A549 (cell line): ENCODE measurements around the gene C19orf73. TPM values are rescaled to one million over a fixed set of nuclear protein-coding genes. Genes with fewer than 3 reads are reported as not detected.

ENCODE experiments used
- ATAC-seq, 2 experiments: fragments of 200-7000 bp in 1 of 2; fragments of >200 bp in 1 of 2; cut with Nextera tagmentation in 1 of 2; cut with Tn5 transposase in 1 of 2; 3 replicates each; pipeline versions ENCODE4 v1.8.0 to v1.9.1; 2018 to 2020; ENCODE audit warnings: mild to moderate bottlenecking in 1 of 2, moderate library complexity in 1 of 2
- CTCF ChIA-PET: fragments of 300-600 bp; sonication (Branson Sonifier 250); formaldehyde crosslinking; extraction: SDS; loops from one replicate; lab custom pipeline; 2021; ENCODE audit warnings: antibody characterized with exemption, inconsistent platforms; lab: Yijun Ruan, JAX
- POLR2A ChIA-PET: fragments of 350-600 bp; formaldehyde crosslinking; extraction: SDS; loops from one replicate; lab custom pipeline; 2021; ENCODE audit warnings: antibody characterized with exemption, inconsistent platforms; lab: Yijun Ruan, JAX
- DNase-seq, 2 experiments: peaks; one replicate each; pipeline versions ENCODE4 v3.0.0 to v3.0.0-alpha.2; 2011 to 2016; ENCODE audit warnings: low read depth in 1 of 2, low spot score in 1 of 2
- FAIRE-seq: peaks from 2 replicates; lab custom pipeline; 2011; peaks lifted over from hg19 to GRCh38; lab: Jason Lieb, UNC
- H3K27ac ChIP-seq, 2 experiments: fragments of >200 bp; sonication (Bioruptor Twin); formaldehyde crosslinking; 3 replicates each; pipeline ENCODE4 v1.5.1; 2016 to 2017
- H3K4me1 ChIP-seq: fragments of >200 bp; sonication (Bioruptor Twin); formaldehyde crosslinking; 3 replicates; pipeline ENCODE4 v1.6.1; 2016
- H3K4me2 ChIP-seq: fragments of >200 bp; sonication (Bioruptor Twin); formaldehyde crosslinking; 3 replicates; pipeline ENCODE4 v1.6.1; 2016
- H3K4me3 ChIP-seq: fragments of >200 bp; sonication (Bioruptor Twin); formaldehyde crosslinking; 3 replicates; pipeline ENCODE4 v1.5.1; 2016
- H3K9me3 ChIP-seq: fragments of >200 bp; sonication (Bioruptor Twin); formaldehyde crosslinking; 3 replicates; pipeline ENCODE4 v1.6.1; 2016
- ATOH8 ChIP-seq: fragments of 250-450 bp; sonication (Bioruptor Pico); IDR thresholded peaks from 2 replicates; pipeline ENCODE4 v1.5.0; 2020; ENCODE audit warnings: low read depth, mild to moderate bottlenecking, moderate library complexity
- BCL3 ChIP-seq: fragments of >200 bp; sonication (Bioruptor Twin); formaldehyde crosslinking; IDR thresholded peaks from 3 replicates; pipeline ENCODE4 v1.6.1; 2016
- BHLHE40 ChIP-seq: IDR thresholded peaks from 2 replicates; pipeline ENCODE4 v1.6.1; 2012; ENCODE audit warnings: low read depth, low read length, inconsistent platforms
- CHD2 ChIP-seq: fragments of 150-350 bp; IDR thresholded peaks from 2 replicates; pipeline ENCODE4 v1.6.1; 2014; ENCODE audit warnings: low read length; ENCODE audit not compliant: partially characterized antibody
- CHD4 ChIP-seq: fragments of 200-600 bp; sonication (generic); IDR thresholded peaks from 2 replicates; pipeline ENCODE4 v1.6.1; 2016; ENCODE audit warnings: antibody characterized with exemption, mild to moderate bottlenecking, borderline replicate concordance
- E2F6 ChIP-seq: IDR thresholded peaks from 2 replicates; pipeline ENCODE4 v1.6.1; 2012; ENCODE audit warnings: low read depth, borderline replicate concordance
- EHF ChIP-seq: fragments of 250-450 bp; sonication (Bioruptor Pico); IDR thresholded peaks from 2 replicates; pipeline ENCODE4 v1.5.0; 2020; ENCODE audit warnings: mild to moderate bottlenecking
- ESRRA ChIP-seq: fragments of 150-350 bp; IDR thresholded peaks from 2 replicates; pipeline ENCODE4 v1.6.1; 2014; ENCODE audit warnings: mild to moderate bottlenecking, low read length, borderline replicate concordance
- FOXS1 ChIP-seq: fragments of 250-450 bp; sonication (Bioruptor Pico); IDR thresholded peaks from 2 replicates; pipeline ENCODE4 v1.5.0; 2020; ENCODE audit warnings: mild to moderate bottlenecking, moderate library complexity
- HDAC2 ChIP-seq: fragments of 200-600 bp; sonication (generic); IDR thresholded peaks from 2 replicates; pipeline ENCODE4 v1.6.1; 2016
- HOXB5 ChIP-seq: fragments of 250-450 bp; sonication (Bioruptor Pico); IDR thresholded peaks from 2 replicates; pipeline ENCODE4 v1.5.0; 2020; ENCODE audit warnings: mild to moderate bottlenecking, moderate library complexity
- JUN ChIP-seq, 2 experiments: fragments of >200 bp; sonication (Bioruptor Twin); formaldehyde crosslinking; IDR thresholded peaks; 2 replicates in 1 of 2; 3 replicates in 1 of 2; pipeline ENCODE4 v1.6.1; 2016 to 2017
- KDM5A ChIP-seq: fragments of 200-600 bp; sonication (generic); IDR thresholded peaks from 2 replicates; pipeline ENCODE4 v1.6.1; 2016; ENCODE audit warnings: antibody characterized with exemption, mild to moderate bottlenecking
- MAX ChIP-seq: IDR thresholded peaks from 2 replicates; pipeline ENCODE4 v1.6.1; 2012
- PBX3 ChIP-seq: IDR thresholded peaks from 2 replicates; pipeline ENCODE4 v1.6.1; 2012
- PHF8 ChIP-seq: fragments of 200-600 bp; sonication (generic); IDR thresholded peaks from 2 replicates; pipeline ENCODE4 v1.6.1; 2016; ENCODE audit warnings: low read depth, mild to moderate bottlenecking, antibody characterized with exemption, moderate library complexity, borderline replicate concordance
- RAD21 ChIP-seq, 2 experiments: fragments of >200 bp in 1 of 2; sonication (Bioruptor Twin) in 1 of 2; formaldehyde crosslinking in 1 of 2; IDR thresholded peaks in 1 of 2; conservative IDR thresholded peaks in 1 of 2; 2 replicates in 1 of 2; 3 replicates in 1 of 2; pipeline ENCODE4 v1.6.1; 2012 to 2018; ENCODE audit warnings: inconsistent platforms in 1 of 2
- RARB ChIP-seq: fragments of 250-450 bp; sonication (Bioruptor Pico); IDR thresholded peaks from 2 replicates; pipeline ENCODE4 v1.8.0; 2021; ENCODE audit warnings: mild to moderate bottlenecking, moderate library complexity
- SMC3 ChIP-seq: fragments of >200 bp; sonication (Bioruptor Twin); formaldehyde crosslinking; IDR thresholded peaks from 3 replicates; pipeline ENCODE4 v1.6.1; 2018; ENCODE audit warnings: inconsistent platforms
- SREBF2 ChIP-seq: fragments of 450-650 bp; IDR thresholded peaks from 2 replicates; pipeline ENCODE4 v1.6.1; 2014; ENCODE audit warnings: mild to moderate bottlenecking, moderate library complexity
- TP53 ChIP-seq: fragments of 250-450 bp; sonication (Bioruptor Pico); IDR thresholded peaks from 2 replicates; pipeline ENCODE4 v1.5.0; 2021; ENCODE audit warnings: mild to moderate bottlenecking, moderate library complexity
- USF2 ChIP-seq: fragments of 450-650 bp; IDR thresholded peaks from 2 replicates; pipeline ENCODE4 v1.6.1; 2014; ENCODE audit warnings: antibody characterized with exemption
- ZC3H11A ChIP-seq: fragments of 450-650 bp; IDR thresholded peaks from 2 replicates; pipeline ENCODE4 v1.6.1; 2014; ENCODE audit warnings: antibody characterized with exemption, mild to moderate bottlenecking
- ZFP36 ChIP-seq: fragments of 450-650 bp; IDR thresholded peaks from 2 replicates; pipeline ENCODE4 v1.6.1; 2014; ENCODE audit warnings: borderline replicate concordance; ENCODE audit not compliant: partially characterized antibody
- WGBS: methylation state at CpG from one replicate; pipeline ENCODE4 v1.1.6; 2017; ENCODE audit errors: missing lambda C conversion rate; 5-methylcytosine and 5-hydroxymethylcytosine counted together
- polyA plus RNA-seq, 4 experiments: library from polyadenylated mRNA; depleted of rRNA in 3 of 4; stranded (reverse); fragments of >200 nt; fragmentation: RNase III in 1 of 4; extraction: RNeasy Plus Mini Kit Qiagen cat#74134 plus additional on column Dnase treatment in 1 of 4; gene quantifications; 2 replicates in 3 of 4; 3 replicates in 1 of 4; pipeline ENCODE4 v1.2.3, GENCODE V29; 2011 to 2017

The C19orf73 gene
- polyA plus RNA-seq, 2 of the 4 experiments (the other 2 are of a cell fraction), result 1.8 to 2.2 TPM

GRCh38 chr19:49086296-49086695 is 32.6 kb downstream of the C19orf73 start:
- no peak for FAIRE-seq
- 5% methylated on average over 11 of the region's 11 CpGs for WGBS

GRCh38 chr19:49085868-49086232 is 33.1 kb downstream of the C19orf73 start:
- TF ChIP-seq EHF (CRISPR knock-in tag) (0 out of 2 replicates have a peak, but pooled peaks have one; percentile 25), JUN (IDR thresholded peaks at IDR 0.05) (no peak), BHLHE40 (0 out of 2 replicates have a peak, but pooled peaks have one; percentile 21), KDM5A (peak; percentile 48; the same call in 1 of the 2 replicates)
- CTCF ChIA-PET, result interaction anchor here (0.7 to 12.7 kb wide), 7 partner anchors 9 to 122 kb away, joined by 3 to 149 read pairs (median 13); no protein-coding TSS in a partner anchor

More at GRCh38 chr19:49086296-49086695, 32.6 kb downstream of the C19orf73 start:
- peak overlapping the region; percentile 73 for H3K4me3 ChIP-seq
- peak overlapping the region; percentile 96 for H3K4me2 ChIP-seq
- ChIA-PET CTCF (interaction anchor here (0.6 to 12.7 kb wide), 8 partner anchors 9 to 140 kb away, joined by 4 to 149 read pairs (median 11); no protein-coding TSS in a partner anchor), POLR2A (no interaction called here)
- no peak for DNase-seq
- ATAC-seq, result no peak
- H3K27ac ChIP-seq, result peak overlapping the region; percentile 88 to 91
- peaks cover 20% of the 10 kb centered on the region for H3K4me1 ChIP-seq
- no peaks in the 10 kb centered on the region for H3K9me3 ChIP-seq
- TF ChIP-seq USF2 (no peak), CHD4 (no peak), PHF8 (no peak), SMC3 (no peak), ZFP36 (no peak), E2F6 (no peak), MAX (no peak), PBX3 (no peak), RAD21 (conservative IDR thresholded peaks at IDR 0.05 in 1 of 2, IDR thresholded peaks at IDR 0.05 in 1 of 2) (no peak), ATOH8 (no peak), FOXS1 (no peak), HDAC2 (no peak), HOXB5 (CRISPR knock-in tag) (no peak), EHF (CRISPR knock-in tag) (no peak)

GRCh38 chr19:49085020-49085867 is 33.7 kb downstream of the C19orf73 start, which contains the start of gene SNRNP70:
Gene SNRNP70 (plus strand): TSS chr19:49085451. CDS start chr19:49086415, 964 bp downstream.
- CTCF ChIA-PET, result interaction anchor here (0.7 to 3.9 kb wide), 5 partner anchors 10 to 123 kb away, joined by 3 to 58 read pairs (median 9); no protein-coding TSS in a partner anchor
- WGBS, result 2% methylated on average over 58 of the region's 89 CpGs
- ATAC-seq, result peak; percentile 94 to 95
- peak; percentile 97 for FAIRE-seq
- no peaks in the 10 kb centered on the region for H3K9me3 ChIP-seq
- H3K27ac ChIP-seq, result peak within 1 kb of the TSS; percentile 88 to 91
- DNase-seq, result peak; percentile 100
- H3K4me3 ChIP-seq, result peak within 1 kb of the TSS; percentile 73
- POLR2A ChIA-PET, result no interaction called here
- peak within 1 kb of the TSS; percentile 96 for H3K4me2 ChIP-seq
- H3K4me1 ChIP-seq, result peaks cover 20% of the 10 kb centered on the region
- TF ChIP-seq ATOH8, result peak; percentile 47; the same call in 1 of the 2 replicates
- no peak for TF ChIP-seq FOXS1
- no peak for TF ChIP-seq RARB
- TF ChIP-seq ESRRA, result no peak
- peak; percentile 88 for TF ChIP-seq CHD2
- TF ChIP-seq ZC3H11A, result no peak
- no peak for TF ChIP-seq SREBF2
- peak; percentile 95 to 98 for TF ChIP-seq JUN (IDR thresholded peaks at IDR 0.05)
- peak; percentile 92 for TF ChIP-seq TP53 (CRISPR knock-in tag)
- TF ChIP-seq MAX, result peak; percentile 96
- TF ChIP-seq BCL3, result peak; percentile 97

More at GRCh38 chr19:49085868-49086232, 33.1 kb downstream of the C19orf73 start:
- Histone ChIP-seq H3K4me2 (peak overlapping the region; percentile 96), H3K4me3 (peak overlapping the region; percentile 73), H3K9me3 (no peaks in the 10 kb centered on the region), H3K4me1 (peaks cover 20% of the 10 kb centered on the region), H3K27ac (peak overlapping the region; percentile 88 to 91)
- peak; percentile 13 for FAIRE-seq
- under 1% methylated on average over 14 of the region's 14 CpGs for WGBS
- DNase-seq, result no peak
- POLR2A ChIA-PET, result no interaction called here
- peak; percentile 1 to 4; a peak in 2 of 6 replicates for ATAC-seq
